ENCODE data around the gene MPST.

Gene MPST

DNA sequence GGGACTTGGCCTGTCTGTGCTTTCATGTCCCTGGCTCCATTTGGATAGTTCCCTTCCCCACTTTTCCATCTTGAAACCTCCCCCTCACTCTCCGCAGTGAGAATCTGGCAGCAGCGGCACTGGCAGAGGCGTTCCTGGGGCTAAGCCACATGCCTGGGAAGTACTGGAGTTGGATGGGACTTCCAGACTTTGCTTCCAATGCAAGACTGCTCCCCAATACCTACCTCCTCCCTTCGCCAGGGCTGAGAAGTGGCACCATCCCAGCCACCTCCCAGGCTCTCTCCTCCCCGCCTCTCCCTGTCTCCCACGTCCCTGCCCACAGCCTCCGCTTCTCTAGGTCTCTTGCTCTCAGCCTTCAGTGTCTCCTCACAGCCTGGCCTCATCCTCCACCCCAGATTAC is 16.9 kb upstream of the MPST start:
- Histone ChIP-seq H3K27ac (no peak overlapping the region), H3K4me3 (no peak overlapping the region)
- DNase-seq (ENCODE audit: low spot score): no peak
- TF ChIP-seq CTCF (IDR thresholded peaks at IDR 0.05): no peak

DNA sequence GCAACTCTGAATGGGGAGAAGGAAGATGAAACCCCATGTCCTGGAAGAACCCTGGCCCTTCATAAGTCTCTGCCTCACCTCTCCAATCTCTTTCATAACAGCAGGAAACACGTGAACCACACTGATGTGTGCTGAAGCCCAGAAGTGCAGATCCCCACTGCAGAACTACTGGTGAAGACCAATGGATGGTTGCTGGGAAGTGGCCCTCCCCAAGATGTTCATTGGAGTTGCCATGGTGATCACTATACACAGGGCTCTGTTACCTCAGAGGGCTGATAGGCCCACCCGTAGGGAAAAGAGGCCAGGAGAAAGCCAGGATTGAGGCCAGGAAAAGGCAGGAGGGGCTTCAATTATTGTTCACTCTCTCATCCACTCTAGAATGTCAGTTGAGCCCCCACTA is 11.9 kb upstream of the MPST start:
- TF ChIP-seq CTCF (IDR thresholded peaks at IDR 0.05): no peak
- no peak for DNase-seq (ENCODE audit: low spot score)
- no peak overlapping the region for H3K4me3 ChIP-seq
- H3K27ac ChIP-seq: no peak overlapping the region

- no peak for DNase-seq (ENCODE audit: low spot score)
- no peak for TF ChIP-seq CTCF (IDR thresholded peaks at IDR 0.05)
Measured at GRCh38 chr22:37008365-37008764, 11.2 kb upstream of the MPST start.

DNA sequence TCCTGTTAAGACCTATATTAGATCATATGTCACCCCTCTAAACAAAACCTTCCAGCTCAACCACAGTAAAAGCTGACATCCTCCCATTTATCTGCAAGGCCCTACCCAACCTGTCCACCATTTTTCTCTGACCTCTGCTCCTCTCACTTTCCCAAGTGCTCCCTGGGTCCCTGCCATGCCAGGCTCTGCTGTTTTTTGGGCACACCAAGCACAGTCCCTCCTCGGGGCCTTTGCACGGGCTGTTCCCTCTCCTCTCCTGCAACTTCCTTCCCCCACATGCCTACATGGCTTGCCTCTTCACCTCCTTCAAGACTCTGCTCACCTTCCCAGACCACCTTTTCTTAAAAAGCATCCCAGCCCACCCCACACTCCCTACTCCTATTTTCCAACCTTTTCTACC is 10.1 kb upstream of the MPST start:
- Histone ChIP-seq H3K27ac (no peak overlapping the region), H3K4me3 (no peak overlapping the region)
- no peak for TF ChIP-seq CTCF (IDR thresholded peaks at IDR 0.05)
- no peak for DNase-seq (ENCODE audit: low spot score)

More at GRCh38 chr22:37008365-37008764, 11.2 kb upstream of the MPST start:
- no peak overlapping the region for H3K27ac ChIP-seq
- no peak overlapping the region for H3K4me3 ChIP-seq

DNA sequence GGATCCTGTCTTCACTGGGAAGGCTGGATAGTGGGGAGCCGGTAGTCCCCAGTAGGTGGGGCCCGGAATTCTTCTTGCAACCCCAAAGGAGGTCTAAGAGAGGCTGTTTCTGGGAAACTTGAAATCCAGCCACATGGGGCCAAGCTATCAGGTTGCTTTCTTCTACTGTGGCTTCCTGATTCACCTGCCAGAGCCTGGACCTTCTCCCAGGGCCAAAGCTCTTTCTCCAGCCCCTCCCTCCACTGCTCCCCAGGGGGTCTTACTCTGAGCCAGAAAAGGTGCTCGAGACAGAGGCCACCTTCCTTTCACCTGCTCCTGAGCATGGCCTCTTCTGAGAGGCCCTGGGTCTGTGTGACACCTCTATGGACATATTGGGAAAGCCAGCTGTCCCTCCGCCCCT is 9.4 kb upstream of the MPST start:
- no peak for TF ChIP-seq CTCF (IDR thresholded peaks at IDR 0.05)
- Histone ChIP-seq H3K27ac (no peak overlapping the region), H3K4me3 (no peak overlapping the region)
- DNase-seq (ENCODE audit: low spot score): no peak

- no peak for DNase-seq (ENCODE audit: low spot score)
- Histone ChIP-seq H3K27ac (no peak overlapping the region), H3K4me3 (no peak overlapping the region)
- TF ChIP-seq CTCF (IDR thresholded peaks at IDR 0.05): no peak
Measured at GRCh38 chr22:37010976-37011375, 8.6 kb upstream of the MPST start.

GRCh38 chr22:37011472-37011871 is 8.1 kb upstream of the MPST start:
- no peak for DNase-seq (ENCODE audit: low spot score)
- no peak for TF ChIP-seq CTCF (IDR thresholded peaks at IDR 0.05)
- Histone ChIP-seq H3K4me3 (no peak overlapping the region), H3K27ac (no peak overlapping the region)

All from coronary artery (tissue), 2 donors.